B cell (primary cell): Measurements from ENCODE around the gene PSAT1. TPM values are rescaled to one million over a fixed set of nuclear protein-coding genes. Genes with fewer than 3 reads are reported as not detected.

Source experiments
- ATAC-seq: fragments of 200-7000 bp; cut with Tn5 transposase; one replicate; pipeline ENCODE4 v1.10.0; 2021; ENCODE audit warnings: low read depth, mild to moderate bottlenecking, moderate number of reproducible peaks, moderate library complexity
- CTCF ChIA-PET: fragments of 350-600 bp; sonication (Branson Sonifier 250); formaldehyde crosslinking; loops from one replicate; lab custom pipeline; 2021; ENCODE audit warnings: antibody characterized with exemption, inconsistent platforms; lab: Charles Lee
- POLR2A ChIA-PET: fragments of 350-600 bp; sonication (Branson Sonifier 250); formaldehyde crosslinking; loops from one replicate; lab custom pipeline; 2021; ENCODE audit warnings: antibody characterized with exemption; lab: Charles Lee
- DNase-seq: peaks from one replicate; pipeline ENCODE4 v3.0.0; 2013
- H2AFZ ChIP-seq: 2 replicates; pipeline ENCODE4 v1.6.1; 2012; ENCODE audit warnings: mild to moderate bottlenecking, low read depth, low read length; ENCODE audit not compliant: insufficient read depth, poor library complexity, severe bottlenecking
- H3K27ac ChIP-seq, 2 donors: 1 replicate in 1 of 2; 2 replicates in 1 of 2; pipeline ENCODE4 v1.5.1; 2012 to 2013; ENCODE audit warnings: low read length in 2 of 2, mild to moderate bottlenecking in 2 of 2, moderate library complexity in 1 of 2
- H3K27me3 ChIP-seq, 4 experiments: fragments of 200-600 bp in 1 of 4; sonication (generic) in 1 of 4; replicated peaks in 1 of 4; 1 replicate in 2 of 4; 2 replicates in 2 of 4; pipeline versions ENCODE4 v1.6.1 to v1.7.0; 2013 to 2016; ENCODE audit warnings: low read length in 3 of 4, mild to moderate bottlenecking in 2 of 4, mixed read lengths in 1 of 4, moderate library complexity in 1 of 4; ENCODE audit not compliant: insufficient read depth in 4 of 4, control insufficient read depth in 3 of 4; ENCODE audit errors: control extremely low read depth in 1 of 4
- H3K36me3 ChIP-seq, 2 experiments: replicated peaks in 1 of 2; 1 replicate in 1 of 2; 2 replicates in 1 of 2; pipeline versions ENCODE4 v1.6.1 to v1.7.1; 2013; ENCODE audit warnings: low read length in 1 of 2; ENCODE audit not compliant: insufficient read depth in 2 of 2, control insufficient read depth in 1 of 2; ENCODE audit errors: control extremely low read depth in 1 of 2, extremely low read depth in 1 of 2
- H3K4me1 ChIP-seq, 2 donors: fragments of 200-600 bp in 1 of 2; sonication (generic) in 1 of 2; 1 replicate in 1 of 2; 2 replicates in 1 of 2; pipeline versions ENCODE4 v1.5.1 to v1.6.1; 2013 to 2017; ENCODE audit warnings: low read length in 2 of 2; ENCODE audit not compliant: control insufficient read depth in 2 of 2, insufficient read depth in 2 of 2
- H3K4me2 ChIP-seq: replicated peaks from 2 replicates; pipeline ENCODE3; 2012; ENCODE audit warnings: mild to moderate bottlenecking, low read depth, low read length; ENCODE audit not compliant: poor library complexity, severe bottlenecking
- H3K4me3 ChIP-seq, 5 experiments: fragments of 200-600 bp in 1 of 5; sonication (generic) in 1 of 5; 1 replicate in 3 of 5; 2 replicates in 2 of 5; pipeline versions ENCODE4 v1.5.1 to v1.7.0; 2011 to 2016; ENCODE audit warnings: low read length in 4 of 5, mild to moderate bottlenecking in 4 of 5, low read depth in 2 of 5, control low read depth in 1 of 5, moderate library complexity in 1 of 5; ENCODE audit not compliant: insufficient read depth in 1 of 5; ENCODE audit errors: control extremely low read depth in 1 of 5, extremely low read depth in 1 of 5
- H3K79me2 ChIP-seq: fragments of 200-600 bp; sonication (generic); one replicate; pipeline ENCODE4 v1.6.0; 2016; ENCODE audit warnings: low read length; ENCODE audit not compliant: control insufficient read depth, insufficient read depth
- H3K9ac ChIP-seq: fragments of 200-600 bp; sonication (generic); 2 replicates; pipeline ENCODE4 v1.6.1; 2017; ENCODE audit warnings: mild to moderate bottlenecking, low read length, moderate library complexity
- H3K9me3 ChIP-seq, 3 donors: one replicate each; pipeline versions ENCODE4 v1.6.1 to v1.7.1; 2013; ENCODE audit warnings: low read length in 2 of 3; ENCODE audit not compliant: control insufficient read depth in 2 of 3, insufficient read depth in 1 of 3; ENCODE audit errors: control extremely low read depth in 1 of 3
- H4K20me1 ChIP-seq: 2 replicates; pipeline ENCODE4 v1.6.0; 2012; ENCODE audit warnings: mild to moderate bottlenecking, low read length; ENCODE audit not compliant: insufficient read depth, control insufficient read depth, poor library complexity, severe bottlenecking
- H3K27ac Mint-ChIP-seq: one replicate; pipeline ENCODE4 v1.8.0; 2021; ENCODE audit warnings: mixed read lengths
- H3K27me3 Mint-ChIP-seq: one replicate; pipeline ENCODE4 v1.8.0; 2021; ENCODE audit warnings: mixed read lengths
- H3K4me1 Mint-ChIP-seq: one replicate; pipeline ENCODE4 v1.8.0; 2021; ENCODE audit warnings: mixed read lengths
- H3K4me3 Mint-ChIP-seq: one replicate; pipeline ENCODE4 v1.8.0; 2021; ENCODE audit warnings: mixed read lengths
- H3K9me3 Mint-ChIP-seq: one replicate; pipeline ENCODE4 v1.8.0; 2022; ENCODE audit warnings: mixed read lengths; ENCODE audit not compliant: insufficient read depth
- CTCF ChIP-seq: fragments of 200-600 bp; IDR thresholded peaks from one replicate; pipeline ENCODE4 v1.8.0; 2022; ENCODE audit warnings: antibody characterized with exemption, mild to moderate bottlenecking
- EZH2 ChIP-seq: IDR thresholded peaks from 2 replicates; pipeline ENCODE4 v1.6.1; 2012; ENCODE audit warnings: borderline replicate concordance, low read depth, mild to moderate bottlenecking, moderate library complexity, low read length; ENCODE audit not compliant: insufficient read depth, poor library complexity, severe bottlenecking
- WGBS: methylation state at CpG from one replicate; pipeline ENCODE4 v1.1.5; 2013; ENCODE audit warnings: missing lambda C conversion rate; ENCODE audit not compliant: insufficient coverage; 5-methylcytosine and 5-hydroxymethylcytosine counted together
- intact Hi-C: fragments of 100-400 bp; cut with micrococcal nuclease; formaldehyde crosslinking; loops from one replicate; pipeline ENCODE4 v1.10.0; 2022
- polyA plus RNA-seq: library from polyadenylated mRNA; depleted of rRNA; stranded (reverse); fragments of >200 nt; gene quantifications from 2 replicates; pipeline ENCODE4 v1.2.3, GENCODE V29; 2012
- total RNA-seq, 2 donors: library from RNA; stranded (reverse); fragments of 120-200 nt in 1 of 2; gene quantifications; 1 replicate in 1 of 2; 2 replicates in 1 of 2; pipeline versions ENCODE4 v1.2.3 to v1.2.4, GENCODE V29; 2013 to 2022

The PSAT1 gene
- total and polyA plus RNA-seq, 2 donors (not counting 1 experiment from before 2014, with no cell fraction given): 0.61 to 5.0 TPM

- Mint-ChIP-seq H3K27ac (no peak overlapping the region), H3K4me1 (no peaks in the 10 kb centered on the region), H3K4me3 (no peak overlapping the region), H3K27me3 (peaks cover 3% of the 10 kb centered on the region), H3K9me3 (no peaks in the 10 kb centered on the region)
- Histone ChIP-seq H3K9me3 (no peaks in the 10 kb centered on the region), H3K4me1 (no peaks in the 10 kb centered on the region), H3K79me2 (no peaks in the 10 kb centered on the region), H3K27ac (no peak overlapping the region), H3K4me3 (no peak overlapping the region), H2AFZ (no peak overlapping the region), H3K36me3 (no peaks in the 10 kb centered on the region), H4K20me1 (no peaks in the 10 kb centered on the region), H3K4me2 (no peak overlapping the region), H3K27me3 (no peaks in the 10 kb centered on the region), H3K9ac (no peak overlapping the region)
- TF ChIP-seq EZH2 (no peak), CTCF (peak; percentile 54)
- ChIA-PET CTCF (no interaction called here), POLR2A (no interaction called here)
- no CpG with 5 or more reads among the region's 4 CpGs for WGBS
- ATAC-seq (no peak), DNase-seq (no peak)
- intact Hi-C loops: no loop called here
Measured at GRCh38 chr9:78365748-78366697, 69.1 kb downstream of the PSAT1 start.

- Histone ChIP-seq H3K27me3 (peaks cover 0 to under 1% (median 0%) of the 10 kb centered on the region in 4 experiments), H3K9ac (no peak overlapping the region), H3K36me3 (no peaks in the 10 kb centered on the region), H3K4me2 (no peak overlapping the region), H2AFZ (no peak overlapping the region), H3K4me3 (no peak overlapping the region), H3K27ac (no peak overlapping the region), H3K4me1 (no peaks in the 10 kb centered on the region), H3K79me2 (no peaks in the 10 kb centered on the region), H4K20me1 (no peaks in the 10 kb centered on the region), H3K9me3 (no peaks in the 10 kb centered on the region)
- intact Hi-C loops: no loop called here
- POLR2A ChIA-PET: no interaction called here
- DNase-seq (no peak), ATAC-seq (no peak)
- Mint-ChIP-seq H3K27ac (no peak overlapping the region), H3K27me3 (peaks cover 3% of the 10 kb centered on the region), H3K9me3 (no peaks in the 10 kb centered on the region), H3K4me1 (no peaks in the 10 kb centered on the region), H3K4me3 (no peak overlapping the region)
- 95% methylated on average over 3 of the region's 3 CpGs for WGBS
- no peak for TF ChIP-seq CTCF
- no peak for TF ChIP-seq EZH2
- CTCF ChIA-PET: no interaction called here
Measured at GRCh38 chr9:78366827-78367226, 69.9 kb downstream of the PSAT1 start.
